HEK293 (cell line): Measurements from ENCODE around the gene SPOCK1.

Experiments used
- CTCF ChIA-PET: fragments of 350-600 bp; formaldehyde crosslinking; extraction: SDS; loops from one replicate; lab custom pipeline; 2021; ENCODE audit warnings: antibody characterized with exemption; lab: Yijun Ruan, JAX
- POLR2A ChIA-PET: fragments of 300-600 bp; formaldehyde crosslinking; extraction: SDS; loops from one replicate; lab custom pipeline; 2020; ENCODE audit warnings: antibody characterized with exemption, inconsistent platforms; lab: Yijun Ruan, JAX
- H3K27ac ChIP-seq: fragments of 200-500 bp; sonication (Bioruptor generic); 2 replicates; pipeline ENCODE4 v1.5.1; 2014; ENCODE audit warnings: low read depth, low read length, control low read depth, inconsistent platforms; ENCODE audit errors: extremely low read depth
- H3K36me3 ChIP-seq, 2 experiments: fragments of 200-500 bp in 1 of 2; sonication (Bioruptor generic) in 1 of 2; 1 replicate in 1 of 2; 2 replicates in 1 of 2; pipeline ENCODE4 v1.5.1; 2014 to 2017; ENCODE audit warnings: inconsistent platforms in 2 of 2, low read length in 2 of 2; ENCODE audit not compliant: control insufficient read depth in 2 of 2, insufficient read depth in 1 of 2
- H3K4me1 ChIP-seq: fragments of 200-500 bp; sonication (Bioruptor generic); 2 replicates; pipeline ENCODE4 v1.5.1; 2014; ENCODE audit warnings: mild to moderate bottlenecking, low read length, inconsistent platforms; ENCODE audit not compliant: control insufficient read depth, insufficient read depth
- H3K4me3 ChIP-seq: 2 replicates; pipeline ENCODE4 v1.5.1; 2011; ENCODE audit warnings: low read depth, mild to moderate bottlenecking, control low read depth, low read length, moderate library complexity
- H3K9me3 ChIP-seq: fragments of 200-500 bp; sonication (Bioruptor generic); 2 replicates; pipeline ENCODE4 v1.5.1; 2014; ENCODE audit warnings: low read depth, low read length, inconsistent platforms; ENCODE audit not compliant: control insufficient read depth, insufficient read depth
- ATF2 ChIP-seq: fragments of 450-650 bp; formaldehyde crosslinking; IDR thresholded peaks from 2 replicates; pipeline ENCODE4 v1.5.1; 2016; ENCODE audit warnings: missing biosample characterization, missing genetic modification characterization, low read depth
- GLIS2 ChIP-seq: fragments of 450-650 bp; formaldehyde crosslinking; IDR thresholded peaks from 2 replicates; pipeline ENCODE4 v1.5.1; 2016; ENCODE audit warnings: missing biosample characterization, missing genetic modification characterization
- KLF16 ChIP-seq: fragments of 450-650 bp; formaldehyde crosslinking; IDR thresholded peaks from 2 replicates; pipeline ENCODE4 v1.5.1; 2017; ENCODE audit warnings: missing biosample characterization, missing genetic modification characterization
- SALL2 ChIP-seq: fragments of 450-650 bp; formaldehyde crosslinking; IDR thresholded peaks from 2 replicates; pipeline ENCODE4 v1.5.0; 2017; ENCODE audit warnings: missing biosample characterization, mild to moderate bottlenecking, missing genetic modification characterization, borderline replicate concordance
- ZBTB49 ChIP-seq: fragments of 450-650 bp; formaldehyde crosslinking; IDR thresholded peaks from 2 replicates; pipeline ENCODE4 v1.5.1; 2016; ENCODE audit warnings: missing biosample characterization, missing genetic modification characterization, low read depth
- ZNF114 ChIP-seq: fragments of 450-650 bp; formaldehyde crosslinking; IDR thresholded peaks from 2 replicates; pipeline ENCODE4 v1.5.0; 2017; ENCODE audit warnings: missing biosample characterization, missing genetic modification characterization
- ZNF18 ChIP-seq: fragments of 450-650 bp; formaldehyde crosslinking; IDR thresholded peaks from 2 replicates; pipeline ENCODE4 v1.5.1; 2016; ENCODE audit warnings: missing biosample characterization, missing genetic modification characterization
- ZNF274 ChIP-seq, 2 experiments: fragments of 200-500 bp in 1 of 2; fragments of 450-650 bp in 1 of 2; sonication (Bioruptor generic) in 1 of 2; formaldehyde crosslinking in 1 of 2; IDR thresholded peaks; 2 replicates each; pipeline versions ENCODE4 v1.5.1 to v1.6.1; 2014 to 2016; ENCODE audit warnings: borderline replicate concordance in 1 of 2, inconsistent platforms in 1 of 2, low read length in 1 of 2, missing biosample characterization in 1 of 2, missing genetic modification characterization in 1 of 2
- ZNF354C ChIP-seq: fragments of 450-650 bp; formaldehyde crosslinking; IDR thresholded peaks from 2 replicates; pipeline ENCODE4 v1.5.1; 2016; ENCODE audit warnings: missing biosample characterization, missing genetic modification characterization, low read depth, borderline replicate concordance
- ZNF394 ChIP-seq: fragments of 450-650 bp; formaldehyde crosslinking; IDR thresholded peaks from 2 replicates; pipeline ENCODE4 v1.5.1; 2016; ENCODE audit warnings: missing biosample characterization, missing genetic modification characterization, mild to moderate bottlenecking, moderate library complexity, borderline replicate concordance
- ZNF398 ChIP-seq: fragments of 450-650 bp; formaldehyde crosslinking; IDR thresholded peaks from 2 replicates; pipeline ENCODE4 v1.5.1; 2017; ENCODE audit warnings: missing biosample characterization, missing genetic modification characterization
- ZNF423 ChIP-seq: fragments of 450-650 bp; formaldehyde crosslinking; IDR thresholded peaks from 2 replicates; pipeline ENCODE4 v1.5.1; 2016; ENCODE audit warnings: missing biosample characterization, missing genetic modification characterization
- ZNF488 ChIP-seq: fragments of 450-650 bp; formaldehyde crosslinking; IDR thresholded peaks from 2 replicates; pipeline ENCODE4 v1.5.1; 2016; ENCODE audit warnings: missing biosample characterization, missing genetic modification characterization
- ZNF621 ChIP-seq: fragments of 450-650 bp; formaldehyde crosslinking; IDR thresholded peaks from 2 replicates; pipeline ENCODE4 v1.5.1; 2017; ENCODE audit warnings: missing biosample characterization, missing genetic modification characterization
- ZNF623 ChIP-seq: fragments of 450-650 bp; formaldehyde crosslinking; IDR thresholded peaks from 2 replicates; pipeline ENCODE4 v1.5.1; 2016; ENCODE audit warnings: missing biosample characterization, missing genetic modification characterization
- ZNF626 ChIP-seq: fragments of 450-650 bp; sonication (Bioruptor Pico); formaldehyde crosslinking; IDR thresholded peaks from 2 replicates; pipeline ENCODE4 v1.5.1; 2018; ENCODE audit warnings: missing biosample characterization, missing genetic modification characterization, inconsistent platforms
- ZNF629 ChIP-seq: fragments of 450-650 bp; formaldehyde crosslinking; IDR thresholded peaks from 2 replicates; pipeline ENCODE4 v1.5.1; 2017; ENCODE audit warnings: missing biosample characterization, missing genetic modification characterization
- ZNF664 ChIP-seq: fragments of 450-650 bp; formaldehyde crosslinking; IDR thresholded peaks from 2 replicates; pipeline ENCODE4 v1.5.1; 2016; ENCODE audit warnings: missing biosample characterization, missing genetic modification characterization
- ZNF677 ChIP-seq: fragments of 450-650 bp; IDR thresholded peaks from 2 replicates; pipeline ENCODE4 v1.5.0; 2018; ENCODE audit warnings: missing biosample characterization, mild to moderate bottlenecking, missing genetic modification characterization, moderate library complexity
- ZNF747 ChIP-seq: fragments of 450-650 bp; formaldehyde crosslinking; IDR thresholded peaks from 2 replicates; pipeline ENCODE4 v1.5.1; 2016; ENCODE audit warnings: missing biosample characterization, missing genetic modification characterization
- ZNF76 ChIP-seq: fragments of 450-650 bp; formaldehyde crosslinking; IDR thresholded peaks from 2 replicates; pipeline ENCODE4; 2016; ENCODE audit warnings: low read depth, missing biosample characterization, missing genetic modification characterization, borderline replicate concordance
- ZNF768 ChIP-seq: fragments of 450-650 bp; formaldehyde crosslinking; IDR thresholded peaks from 2 replicates; pipeline ENCODE4 v1.5.1; 2018; ENCODE audit warnings: missing biosample characterization, mild to moderate bottlenecking, missing genetic modification characterization
- ZNF776 ChIP-seq: fragments of 450-650 bp; formaldehyde crosslinking; IDR thresholded peaks from 2 replicates; pipeline ENCODE4 v1.5.0; 2017; ENCODE audit warnings: missing biosample characterization, missing genetic modification characterization, borderline replicate concordance
- ZSCAN18 ChIP-seq: fragments of 450-650 bp; formaldehyde crosslinking; IDR thresholded peaks from 2 replicates; pipeline ENCODE4 v1.5.1; 2016; ENCODE audit warnings: missing biosample characterization, missing genetic modification characterization
- ZXDB ChIP-seq: fragments of 450-650 bp; formaldehyde crosslinking; IDR thresholded peaks from 2 replicates; pipeline ENCODE4 v1.5.1; 2016; ENCODE audit warnings: missing biosample characterization, missing genetic modification characterization

SPOCK1 gene

GRCh38 chr5:137234973-137235943, 263.9 kb downstream of the SPOCK1 start (continued):
- no peak for TF ChIP-seq ZBTB49 (tag by site-specific recombination)
- no peak for TF ChIP-seq ZNF114
- TF ChIP-seq ZNF677 (tag by site-specific recombination) = no peak
- TF ChIP-seq KLF16 (tag by site-specific recombination) = no peak
- TF ChIP-seq ZNF354C (tag by site-specific recombination) = no peak
- TF ChIP-seq GLIS2 (tag by site-specific recombination) = no peak
- no peak for TF ChIP-seq ZNF274 (IDR thresholded peaks at IDR 0.05; ENCODE audit: low read length)
- no peak for TF ChIP-seq ZNF274 (tag by site-specific recombination; IDR thresholded peaks at IDR 0.05; ENCODE audit: borderline replicate concordance)
- no peak for TF ChIP-seq ATF2 (tag by site-specific recombination)
- no peak for TF ChIP-seq SALL2 (tag by site-specific recombination)
- no peak for TF ChIP-seq ZNF423

GRCh38 chr5:137233726-137234125, 265.4 kb downstream of the SPOCK1 start:
- CTCF ChIA-PET = no interaction called here
- H3K36me3 ChIP-seq = no peaks in the 10 kb centered on the region
- no peaks in the 10 kb centered on the region for H3K9me3 ChIP-seq
- no peaks in the 10 kb centered on the region for H3K4me1 ChIP-seq
- TF ChIP-seq ZXDB (tag by site-specific recombination) = no peak
- TF ChIP-seq ZNF394 = no peak
- TF ChIP-seq ZNF18 (tag by site-specific recombination) = no peak
- TF ChIP-seq ZNF398 (tag by site-specific recombination) = no peak
- TF ChIP-seq ZNF488 (tag by site-specific recombination) = no peak
- no peak for TF ChIP-seq ZNF664 (tag by site-specific recombination)
- TF ChIP-seq ZNF776 = no peak
- no peak for TF ChIP-seq ZNF76 (tag by site-specific recombination)
- TF ChIP-seq ZNF114 = no peak
- TF ChIP-seq ZNF621 (tag by site-specific recombination) = no peak
- no peak for TF ChIP-seq ZNF768 (tag by site-specific recombination)
- no peak for TF ChIP-seq ZSCAN18
- TF ChIP-seq ZNF629 (tag by site-specific recombination) = no peak
- no peak for TF ChIP-seq ZNF747 (tag by site-specific recombination)
- no peak for TF ChIP-seq ZNF626 (tag by site-specific recombination)
- TF ChIP-seq ZNF623 (tag by site-specific recombination) = no peak
- TF ChIP-seq, all 188 proteins: peak for 0
- Histone ChIP-seq H3K4me3 (no peak overlapping the region), H3K27ac (no peak overlapping the region)
- POLR2A ChIA-PET = no interaction called here
